HFF-Myc (cell line): ENCODE results near the gene CPA1.

Source experiments
- DNase-seq: peaks from one replicate; pipeline ENCODE4 v3.0.0-alpha.2; 2011; ENCODE audit warnings: low read depth; ENCODE audit errors: extremely low read depth
- H3K4me3 ChIP-seq: replicated peaks from 2 replicates; pipeline ENCODE4 v1.5.1; 2011; ENCODE audit warnings: low read depth, mild to moderate bottlenecking, control low read depth, low read length
- TF ChIP-seq, protein P1 (sequence below): IDR thresholded peaks from 2 replicates; pipeline ENCODE4 v1.5.1; 2012; ENCODE audit warnings: mild to moderate bottlenecking, low read depth, low read length, control low read depth; ENCODE audit errors: missing control alignments

Gene CPA1

GRCh38 chr7:130356121-130356875, 24.0 kb upstream of the CPA1 start:
- no peak overlapping the region for H3K4me3 ChIP-seq
- peak; percentile 95 for DNase-seq
- TF ChIP-seq, protein P1, sequence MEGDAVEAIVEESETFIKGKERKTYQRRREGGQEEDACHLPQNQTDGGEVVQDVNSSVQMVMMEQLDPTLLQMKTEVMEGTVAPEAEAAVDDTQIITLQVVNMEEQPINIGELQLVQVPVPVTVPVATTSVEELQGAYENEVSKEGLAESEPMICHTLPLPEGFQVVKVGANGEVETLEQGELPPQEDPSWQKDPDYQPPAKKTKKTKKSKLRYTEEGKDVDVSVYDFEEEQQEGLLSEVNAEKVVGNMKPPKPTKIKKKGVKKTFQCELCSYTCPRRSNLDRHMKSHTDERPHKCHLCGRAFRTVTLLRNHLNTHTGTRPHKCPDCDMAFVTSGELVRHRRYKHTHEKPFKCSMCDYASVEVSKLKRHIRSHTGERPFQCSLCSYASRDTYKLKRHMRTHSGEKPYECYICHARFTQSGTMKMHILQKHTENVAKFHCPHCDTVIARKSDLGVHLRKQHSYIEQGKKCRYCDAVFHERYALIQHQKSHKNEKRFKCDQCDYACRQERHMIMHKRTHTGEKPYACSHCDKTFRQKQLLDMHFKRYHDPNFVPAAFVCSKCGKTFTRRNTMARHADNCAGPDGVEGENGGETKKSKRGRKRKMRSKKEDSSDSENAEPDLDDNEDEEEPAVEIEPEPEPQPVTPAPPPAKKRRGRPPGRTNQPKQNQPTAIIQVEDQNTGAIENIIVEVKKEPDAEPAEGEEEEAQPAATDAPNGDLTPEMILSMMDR: no peak

DNA sequence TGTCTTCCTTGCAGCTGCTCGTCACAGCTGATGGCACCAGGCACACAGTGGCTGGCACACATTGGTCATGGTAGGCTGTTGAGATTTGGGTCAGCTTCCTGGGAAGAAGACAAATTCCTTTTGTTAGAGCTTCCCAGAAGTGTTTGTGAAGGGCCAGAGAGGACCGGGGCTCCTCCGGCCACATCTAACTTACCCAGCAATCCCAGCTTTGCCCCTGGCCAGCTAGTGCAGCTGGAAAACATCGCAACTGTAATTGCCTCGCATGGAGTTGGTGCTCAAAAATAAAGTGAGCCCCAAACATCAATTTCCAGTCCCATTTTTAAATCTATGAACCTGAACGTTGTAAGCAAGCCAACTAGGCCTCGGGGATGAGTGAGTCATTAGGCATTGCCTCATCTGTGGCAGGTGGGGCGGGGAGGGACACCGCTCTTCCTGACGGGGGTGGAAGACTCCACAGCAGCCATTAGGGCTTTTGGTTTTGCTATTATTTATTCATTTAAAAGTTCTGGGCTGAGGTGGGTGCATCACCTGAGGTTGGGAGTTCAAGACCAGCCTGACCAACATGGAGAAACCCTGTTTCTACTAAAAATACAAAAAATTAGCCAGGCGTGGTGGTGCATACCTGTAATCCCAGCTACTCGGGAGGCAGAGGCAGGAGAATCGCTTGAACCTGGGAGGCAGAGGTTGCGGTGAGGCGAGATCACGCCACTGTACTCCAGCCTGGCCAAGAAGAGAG, 23.2 kb upstream of the CPA1 start:
- TF ChIP-seq, protein P1: no peak
- peak; percentile 82 for DNase-seq
- H3K4me3 ChIP-seq: no peak overlapping the region

DNA sequence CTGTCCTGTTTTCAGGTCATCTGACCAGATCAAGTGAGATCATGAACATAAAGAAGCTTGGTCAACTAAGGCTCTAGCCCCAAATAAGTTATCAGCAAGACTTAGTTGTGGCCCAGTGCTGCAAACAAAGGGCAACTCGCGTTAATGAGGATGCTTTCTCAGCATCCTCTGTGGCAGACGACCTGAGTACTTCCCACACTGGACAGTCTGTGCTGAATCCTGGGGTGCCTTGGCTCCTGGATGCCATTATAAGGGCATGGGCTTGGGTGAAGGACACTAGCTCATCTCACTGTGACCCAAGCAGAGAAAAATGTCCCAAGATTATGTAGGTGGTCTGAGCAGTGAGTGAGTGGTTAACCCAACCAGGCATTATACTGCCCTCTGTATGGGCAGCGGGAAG, 21.8 kb upstream of the CPA1 start:
- no peak for DNase-seq
- H3K4me3 ChIP-seq: no peak overlapping the region
- TF ChIP-seq, protein P1: no peak

- TF ChIP-seq, protein P1: no peak
- H3K4me3 ChIP-seq: no peak overlapping the region
- no peak for DNase-seq
Measured at GRCh38 chr7:130359276-130359857, 20.9 kb upstream of the CPA1 start.

DNA sequence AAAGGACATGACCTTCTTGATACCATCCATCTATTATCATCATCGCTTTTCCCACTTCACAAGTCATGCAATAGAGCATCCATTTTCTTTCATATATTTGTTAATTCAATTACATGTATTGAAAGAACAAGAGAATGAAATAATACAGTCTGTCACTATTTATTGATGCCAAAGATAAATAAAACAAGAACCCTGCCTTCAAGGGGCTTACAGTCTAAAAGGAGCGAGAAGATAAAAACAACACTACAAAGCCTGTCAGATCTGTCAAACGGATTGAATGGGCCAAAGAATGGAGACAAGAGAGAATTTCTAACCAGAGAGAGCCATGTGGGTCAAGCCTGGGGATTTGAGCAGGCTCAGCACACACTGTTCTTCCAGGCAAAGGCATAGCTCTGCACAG, 19.8 kb upstream of the CPA1 start:
- TF ChIP-seq, protein P1: no peak
- H3K4me3 ChIP-seq: no peak overlapping the region

GRCh38 chr7:130361681-130362080, 18.6 kb upstream of the CPA1 start:
- TF ChIP-seq, protein P1: no peak
- H3K4me3 ChIP-seq: no peak overlapping the region
- no peak for DNase-seq

More for the DNA sequence above, 19.8 kb upstream of the CPA1 start:
- no peak for DNase-seq
